Measurements from ENCODE around the gene ABCF1.

The ABCF1 gene

GRCh38 chr6:30614044-30614842 is 43.0 kb downstream of the ABCF1 start:
- no peak for DNase-seq (ENCODE audit: low read depth)
- no peak for TF ChIP-seq POLR2A (IDR thresholded peaks at IDR 0.05; ENCODE audit: extremely low read depth, insufficient read length)
- no peak for TF ChIP-seq MYC (IDR thresholded peaks at IDR 0.05; ENCODE audit: low read depth, low read length)
- TF ChIP-seq MAX (IDR thresholded peaks at IDR 0.05; ENCODE audit: low read depth, low read length), result no peak
- TF ChIP-seq CTCF (IDR thresholded peaks at IDR 0.05; ENCODE audit: low read depth, low read length), result no peak
- peak overlapping the region; percentile 99 for H3K4me3 ChIP-seq (ENCODE audit: low read depth, low read length)

GRCh38 chr6:30614843-30615218 is 43.6 kb downstream of the ABCF1 start:
- TF ChIP-seq CTCF (IDR thresholded peaks at IDR 0.05; ENCODE audit: low read depth, low read length), result no peak
- TF ChIP-seq POLR2A (IDR thresholded peaks at IDR 0.05; ENCODE audit: extremely low read depth, insufficient read length), result peak; percentile 48
- TF ChIP-seq MAX (IDR thresholded peaks at IDR 0.05; ENCODE audit: low read depth, low read length), result peak; percentile 10; the same call in 1 of the 2 replicates
- TF ChIP-seq MYC (IDR thresholded peaks at IDR 0.05; ENCODE audit: low read depth, low read length), result peak; percentile 18; the same call in 1 of the 2 replicates
- DNase-seq (ENCODE audit: low read depth), result peak; percentile 99
- H3K4me3 ChIP-seq (ENCODE audit: low read depth, low read length), result peak overlapping the region; percentile 99

GRCh38 chr6:30615219-30615957 is 44.1 kb downstream of the ABCF1 start:
- peak; percentile 94 for DNase-seq (ENCODE audit: low read depth)
- H3K4me3 ChIP-seq (ENCODE audit: low read depth, low read length), result peak overlapping the region; percentile 99
- TF ChIP-seq MAX (IDR thresholded peaks at IDR 0.05; ENCODE audit: low read depth, low read length), result no peak; the same call in 1 of the 2 replicates

- DNase-seq (ENCODE audit: low read depth), result peak; percentile 67
- TF ChIP-seq MYC (IDR thresholded peaks at IDR 0.05; ENCODE audit: low read depth, low read length), result no peak
- no peak for TF ChIP-seq CTCF (IDR thresholded peaks at IDR 0.05; ENCODE audit: low read depth, low read length)
- TF ChIP-seq POLR2A (IDR thresholded peaks at IDR 0.05; ENCODE audit: extremely low read depth, insufficient read length), result peak; percentile 28
- H3K4me3 ChIP-seq (ENCODE audit: low read depth, low read length), result peak overlapping the region; percentile 99
These were observed 44.9 kb downstream of the ABCF1 start for GRCh38 chr6:30615958-30616810.

- DNase-seq (ENCODE audit: low read depth), result peak; percentile 100
- H3K4me3 ChIP-seq (ENCODE audit: low read depth, low read length), result peak within 1 kb of the TSS; percentile 99
- TF ChIP-seq POLR2A (IDR thresholded peaks at IDR 0.05; ENCODE audit: extremely low read depth, insufficient read length) (peak; percentile 99), CTCF (IDR thresholded peaks at IDR 0.05; ENCODE audit: low read depth, low read length) (no peak), MYC (IDR thresholded peaks at IDR 0.05; ENCODE audit: low read depth, low read length) (peak; percentile 92), MAX (IDR thresholded peaks at IDR 0.05; ENCODE audit: low read depth, low read length) (peak; percentile 82)
These were observed 45.7 kb downstream of the ABCF1 start, which contains the start of gene PPP1R10 for GRCh38 chr6:30616811-30617564. Gene PPP1R10, minus strand, starts transcription at chr6:30617243. Its CDS starts 7,299 bp downstream, at chr6:30609944.

Measured in NB4 (cell line).